NB4 (cell line): ENCODE data around the gene PCDH17.

ENCODE experiments used
- DNase-seq: peaks from one replicate; pipeline ENCODE4 v3.0.0; 2010; ENCODE audit warnings: low read depth
- H3K4me3 ChIP-seq: one replicate; pipeline ENCODE4 v1.5.1; 2011; ENCODE audit warnings: mild to moderate bottlenecking, low read depth, low read length, moderate library complexity
- MYC ChIP-seq: IDR thresholded peaks from 2 replicates; pipeline ENCODE4 v1.6.1; 2011; ENCODE audit warnings: low read depth, low read length
- POLR2A ChIP-seq: IDR thresholded peaks from 2 replicates; pipeline ENCODE4 v1.6.1; 2011; ENCODE audit warnings: mild to moderate bottlenecking; ENCODE audit not compliant: insufficient read length; ENCODE audit errors: extremely low read depth
- TF ChIP-seq, protein P1 (sequence below): IDR thresholded peaks from one replicate; pipeline ENCODE4 v1.5.1; 2012; ENCODE audit warnings: low read depth, low read length
- TF ChIP-seq, protein P2 (sequence below): IDR thresholded peaks from 2 replicates; pipeline ENCODE4 v1.6.1; 2011; ENCODE audit warnings: low read depth, low read length

The PCDH17 gene

DNA sequence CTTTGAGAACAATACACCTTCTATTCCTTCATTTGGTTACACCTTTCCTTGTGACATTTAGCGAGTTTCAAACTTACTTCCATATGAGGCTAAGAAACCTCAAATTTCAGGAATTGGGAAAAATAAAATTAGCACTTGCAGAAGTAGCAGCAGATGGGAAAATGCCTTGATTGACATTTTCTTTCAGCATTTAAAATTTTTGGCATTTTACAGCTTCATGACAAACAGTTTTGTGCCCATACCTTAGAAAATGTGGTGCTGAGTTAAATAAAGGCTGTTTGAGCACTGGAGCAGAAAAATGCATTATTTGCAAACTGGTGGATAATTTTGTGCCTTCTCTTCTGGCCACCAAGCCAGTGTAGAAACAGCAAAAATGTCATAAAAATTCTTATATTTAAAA lies 95.4 kb downstream of the PCDH17 start:
- H3K4me3 ChIP-seq: no peak overlapping the region
- DNase-seq: no peak
- TF ChIP-seq, protein P1, sequence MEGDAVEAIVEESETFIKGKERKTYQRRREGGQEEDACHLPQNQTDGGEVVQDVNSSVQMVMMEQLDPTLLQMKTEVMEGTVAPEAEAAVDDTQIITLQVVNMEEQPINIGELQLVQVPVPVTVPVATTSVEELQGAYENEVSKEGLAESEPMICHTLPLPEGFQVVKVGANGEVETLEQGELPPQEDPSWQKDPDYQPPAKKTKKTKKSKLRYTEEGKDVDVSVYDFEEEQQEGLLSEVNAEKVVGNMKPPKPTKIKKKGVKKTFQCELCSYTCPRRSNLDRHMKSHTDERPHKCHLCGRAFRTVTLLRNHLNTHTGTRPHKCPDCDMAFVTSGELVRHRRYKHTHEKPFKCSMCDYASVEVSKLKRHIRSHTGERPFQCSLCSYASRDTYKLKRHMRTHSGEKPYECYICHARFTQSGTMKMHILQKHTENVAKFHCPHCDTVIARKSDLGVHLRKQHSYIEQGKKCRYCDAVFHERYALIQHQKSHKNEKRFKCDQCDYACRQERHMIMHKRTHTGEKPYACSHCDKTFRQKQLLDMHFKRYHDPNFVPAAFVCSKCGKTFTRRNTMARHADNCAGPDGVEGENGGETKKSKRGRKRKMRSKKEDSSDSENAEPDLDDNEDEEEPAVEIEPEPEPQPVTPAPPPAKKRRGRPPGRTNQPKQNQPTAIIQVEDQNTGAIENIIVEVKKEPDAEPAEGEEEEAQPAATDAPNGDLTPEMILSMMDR: no peak
- TF ChIP-seq POLR2A: no peak
- TF ChIP-seq, protein P2, sequence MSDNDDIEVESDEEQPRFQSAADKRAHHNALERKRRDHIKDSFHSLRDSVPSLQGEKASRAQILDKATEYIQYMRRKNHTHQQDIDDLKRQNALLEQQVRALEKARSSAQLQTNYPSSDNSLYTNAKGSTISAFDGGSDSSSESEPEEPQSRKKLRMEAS: no peak
- no peak for TF ChIP-seq MYC

DNA sequence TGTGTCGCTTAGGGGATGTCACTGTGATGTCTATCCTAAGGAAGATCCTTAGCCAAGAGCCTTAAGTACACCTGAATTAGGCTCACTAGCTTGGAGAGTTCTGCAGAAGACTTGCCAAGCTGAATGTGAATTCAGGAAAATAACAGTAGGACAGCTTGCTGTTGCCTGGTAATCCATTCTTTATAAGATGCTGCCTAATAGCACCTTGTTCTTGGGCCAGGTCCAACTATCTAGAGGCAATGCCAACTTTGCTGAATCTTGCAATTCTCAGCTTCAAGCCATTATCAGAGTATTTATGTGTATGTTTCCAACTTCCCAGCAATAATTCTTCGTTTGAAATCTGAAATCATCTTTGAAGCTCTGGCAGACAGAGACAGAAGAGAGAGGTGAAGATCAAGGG lies 102.8 kb downstream of the PCDH17 start:
- no peak for DNase-seq
- TF ChIP-seq POLR2A: no peak
- TF ChIP-seq, protein P2: no peak
- H3K4me3 ChIP-seq: no peak overlapping the region

DNA sequence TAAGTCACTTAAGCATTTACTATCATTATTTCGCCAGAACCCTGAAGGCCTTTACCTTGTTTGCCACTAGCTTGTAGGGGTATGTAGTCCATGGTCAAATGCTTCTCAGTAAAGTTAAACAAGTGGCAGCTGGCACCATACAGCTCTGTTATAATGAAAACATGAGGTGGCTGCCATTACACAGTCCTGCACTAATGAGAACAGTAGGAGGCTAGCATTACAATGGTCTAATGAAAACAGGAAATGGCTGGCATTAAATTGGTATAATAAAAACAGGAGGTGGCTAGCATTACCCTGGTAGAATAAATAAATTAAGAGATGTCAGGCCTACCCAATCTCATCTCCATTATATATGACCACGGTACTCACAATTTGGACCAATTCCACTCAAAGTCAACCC lies 107.5 kb downstream of the PCDH17 start:
- TF ChIP-seq, protein P2: no peak
- TF ChIP-seq, protein P1: no peak
- TF ChIP-seq POLR2A (no peak), MYC (no peak)
- DNase-seq: no peak
- H3K4me3 ChIP-seq: no peak overlapping the region

DNA sequence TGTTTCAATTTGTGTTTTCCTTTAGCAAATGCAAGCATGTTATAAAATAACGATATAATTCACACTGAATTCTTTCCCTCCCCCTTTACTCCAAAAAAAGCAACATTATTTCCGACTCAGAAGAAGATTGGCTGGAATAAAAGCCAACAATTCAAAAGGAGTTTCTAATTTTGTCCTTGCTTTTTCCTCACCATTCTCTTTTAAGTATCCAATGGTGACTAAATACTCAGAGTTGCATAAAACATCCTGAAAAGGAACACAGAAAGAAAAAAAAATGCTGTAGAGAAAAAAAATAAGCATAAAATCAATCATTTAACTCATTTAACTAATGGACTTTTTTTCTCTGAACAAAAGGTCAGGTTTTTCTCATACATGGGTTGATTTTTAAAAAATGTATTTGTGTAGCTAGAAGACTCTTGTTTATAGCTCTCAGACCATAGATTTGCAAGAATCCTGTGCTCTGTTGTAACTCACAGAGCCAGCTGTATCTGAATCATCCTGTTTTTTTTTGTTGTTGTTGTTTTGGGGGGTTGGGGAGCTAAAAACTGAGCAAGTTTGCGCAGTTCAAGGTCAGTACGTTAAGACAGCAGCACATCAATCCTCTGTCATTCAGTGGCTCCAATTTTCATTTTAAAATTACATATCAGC lies 108.1 kb downstream of the PCDH17 start:
- TF ChIP-seq, protein P1: no peak
- TF ChIP-seq, protein P2: no peak
- TF ChIP-seq POLR2A: no peak
- no peak for TF ChIP-seq MYC
- no peak for DNase-seq
- H3K4me3 ChIP-seq: no peak overlapping the region

DNA sequence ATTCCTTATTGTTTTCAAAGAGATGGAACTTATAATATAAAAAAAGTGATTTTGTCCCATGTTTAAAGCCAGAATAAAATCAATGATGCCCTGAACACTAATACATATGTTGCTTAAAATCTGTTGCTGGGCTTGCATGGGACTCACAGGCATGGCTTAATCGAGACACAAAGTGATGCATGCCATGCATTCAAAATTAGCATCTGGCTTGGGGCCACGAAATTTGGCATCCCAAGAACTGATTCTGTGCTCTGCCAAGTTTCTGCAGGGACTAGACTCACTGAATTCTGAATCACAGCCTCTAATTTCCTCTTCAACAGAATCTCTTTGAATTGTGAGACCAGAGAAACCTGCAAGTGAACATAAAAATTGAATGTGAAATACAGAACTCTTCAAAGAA lies 109.2 kb downstream of the PCDH17 start:
- TF ChIP-seq POLR2A (no peak), MYC (no peak)
- TF ChIP-seq, protein P2: no peak
- TF ChIP-seq, protein P1: no peak
- no peak for DNase-seq
- H3K4me3 ChIP-seq: no peak overlapping the region

DNA sequence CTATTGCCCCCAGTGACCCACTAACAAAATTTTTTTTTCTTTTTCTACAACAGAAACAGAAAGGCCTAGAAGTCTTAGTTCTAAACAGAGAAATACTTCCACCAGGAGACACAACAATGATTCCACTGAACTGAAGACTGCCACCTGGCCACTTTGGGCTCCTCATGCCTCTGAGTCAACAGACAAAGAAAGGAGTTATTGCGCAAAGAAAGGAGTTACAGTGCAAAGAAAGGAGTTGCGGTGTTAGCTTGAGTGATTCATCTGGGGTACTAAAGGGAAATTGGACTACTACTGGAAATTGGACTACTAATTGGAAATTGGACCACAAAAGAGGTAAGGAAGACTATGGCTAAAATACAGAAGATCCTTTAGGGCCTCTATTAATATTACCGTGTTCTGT lies 116.6 kb downstream of the PCDH17 start:
- no peak overlapping the region for H3K4me3 ChIP-seq
- peak; percentile 4 for DNase-seq
- TF ChIP-seq MYC (no peak), POLR2A (no peak)
- TF ChIP-seq, protein P2: no peak
- TF ChIP-seq, protein P1: no peak
